Measurements from ENCODE around the gene SRGAP3.

SRGAP3 gene

GRCh38 chr3:9255976-9256375 is 6.5 kb upstream of the SRGAP3 start:
- H3K4me3 ChIP-seq (ENCODE audit: low read depth in 1 of 5, low read length in 5 of 5): no peak overlapping the region
- H3K36me3 ChIP-seq (ENCODE audit: control insufficient read depth in 5 of 5, insufficient read depth in 5 of 5, low read length in 5 of 5): no peaks in the 10 kb centered on the region
- H3K27me3 ChIP-seq (ENCODE audit: control insufficient read depth in 5 of 5, insufficient read depth in 4 of 5, low read length in 5 of 5): peaks cover 0 to 2% (median 0%) of the 10 kb centered on the region in 5 donors
- no peak overlapping the region for H3K9ac ChIP-seq (ENCODE audit: low read length in 5 of 5)
- no peaks in the 10 kb centered on the region for H3K4me1 ChIP-seq (ENCODE audit: control insufficient read depth in 5 of 5, insufficient read depth in 5 of 5, low read length in 5 of 5)
- H3K9me3 ChIP-seq (ENCODE audit: control insufficient read depth in 5 of 5, low read length in 5 of 5): peaks cover 4 to 14% (median 4%) of the 10 kb centered on the region in 5 donors
- no peak overlapping the region for H3K27ac ChIP-seq (ENCODE audit: low read depth, low read length)

- H3K9ac ChIP-seq (ENCODE audit: low read length in 5 of 5): no peak overlapping the region
- no peaks in the 10 kb centered on the region for H3K36me3 ChIP-seq (ENCODE audit: control insufficient read depth in 5 of 5, insufficient read depth in 5 of 5, low read length in 5 of 5)
- H3K4me1 ChIP-seq (ENCODE audit: control insufficient read depth in 5 of 5, insufficient read depth in 5 of 5, low read length in 5 of 5): peaks cover 0 to 6% (median 5%) of the 10 kb centered on the region in 5 donors
- no peaks in the 10 kb centered on the region for H3K27me3 ChIP-seq (ENCODE audit: control insufficient read depth in 5 of 5, insufficient read depth in 4 of 5, low read length in 5 of 5)
- H3K9me3 ChIP-seq (ENCODE audit: control insufficient read depth in 5 of 5, low read length in 5 of 5): peaks cover 4 to 14% (median 4%) of the 10 kb centered on the region in 5 donors
- no peak overlapping the region for H3K4me3 ChIP-seq (ENCODE audit: low read depth in 1 of 5, low read length in 5 of 5)
- no peak overlapping the region for H3K27ac ChIP-seq (ENCODE audit: low read depth, low read length)
These were observed 5.3 kb upstream of the SRGAP3 start for GRCh38 chr3:9254764-9255163.

- no peak overlapping the region for H3K27ac ChIP-seq (ENCODE audit: low read depth, low read length)
- H3K4me3 ChIP-seq (ENCODE audit: low read depth in 1 of 5, low read length in 5 of 5): no peak overlapping the region
- no peaks in the 10 kb centered on the region for H3K36me3 ChIP-seq (ENCODE audit: control insufficient read depth in 5 of 5, insufficient read depth in 5 of 5, low read length in 5 of 5)
- H3K9ac ChIP-seq (ENCODE audit: low read length in 5 of 5): no peak overlapping the region
- peaks cover 0 to 20% (median 19%) of the 10 kb centered on the region in 5 donors for H3K4me1 ChIP-seq (ENCODE audit: control insufficient read depth in 5 of 5, insufficient read depth in 5 of 5, low read length in 5 of 5)
- H3K27me3 ChIP-seq (ENCODE audit: control insufficient read depth in 5 of 5, insufficient read depth in 4 of 5, low read length in 5 of 5): no peaks in the 10 kb centered on the region
- peaks cover 4 to 8% (median 4%) of the 10 kb centered on the region in 5 donors for H3K9me3 ChIP-seq (ENCODE audit: control insufficient read depth in 5 of 5, low read length in 5 of 5)
These were observed 3.9 kb upstream of the SRGAP3 start for GRCh38 chr3:9253327-9253726.

GRCh38 chr3:9251055-9251786 is 1.8 kb upstream of the SRGAP3 start:
- H3K4me1 ChIP-seq (ENCODE audit: control insufficient read depth in 5 of 5, insufficient read depth in 5 of 5, low read length in 5 of 5): peaks cover 0 to 30% (median 25%) of the 10 kb centered on the region in 5 donors
- no peak overlapping the region for H3K4me3 ChIP-seq (ENCODE audit: low read depth in 1 of 5, low read length in 5 of 5)
- peaks cover 0 to 8% (median 3%) of the 10 kb centered on the region in 5 donors for H3K27me3 ChIP-seq (ENCODE audit: control insufficient read depth in 5 of 5, insufficient read depth in 4 of 5, low read length in 5 of 5)
- H3K27ac ChIP-seq (ENCODE audit: low read depth, low read length): no peak overlapping the region
- no peaks in the 10 kb centered on the region for H3K36me3 ChIP-seq (ENCODE audit: control insufficient read depth in 5 of 5, insufficient read depth in 5 of 5, low read length in 5 of 5)
- H3K9me3 ChIP-seq (ENCODE audit: control insufficient read depth in 5 of 5, low read length in 5 of 5): no peaks in the 10 kb centered on the region
- no peak overlapping the region for H3K9ac ChIP-seq (ENCODE audit: low read length in 5 of 5)

GRCh38 chr3:9250236-9250635 is 790 bp upstream of the SRGAP3 start:
- H3K27ac ChIP-seq (ENCODE audit: low read depth, low read length): no peak overlapping the region
- peaks cover 0 to 8% (median 3%) of the 10 kb centered on the region in 5 donors for H3K27me3 ChIP-seq (ENCODE audit: control insufficient read depth in 5 of 5, insufficient read depth in 4 of 5, low read length in 5 of 5)
- H3K9ac ChIP-seq (ENCODE audit: low read length in 5 of 5): no peak overlapping the region
- no peaks in the 10 kb centered on the region for H3K36me3 ChIP-seq (ENCODE audit: control insufficient read depth in 5 of 5, insufficient read depth in 5 of 5, low read length in 5 of 5)
- H3K9me3 ChIP-seq (ENCODE audit: control insufficient read depth in 5 of 5, low read length in 5 of 5): no peaks in the 10 kb centered on the region
- peak overlapping the region in 2 of 5 donors; percentile 70 to 88 for H3K4me3 ChIP-seq (ENCODE audit: low read depth in 1 of 5, low read length in 5 of 5)
- H3K4me1 ChIP-seq (ENCODE audit: control insufficient read depth in 5 of 5, insufficient read depth in 5 of 5, low read length in 5 of 5): peaks cover 0 to 30% (median 25%) of the 10 kb centered on the region in 5 donors

- peaks cover 0 to 30% (median 25%) of the 10 kb centered on the region in 5 donors for H3K4me1 ChIP-seq (ENCODE audit: control insufficient read depth in 5 of 5, insufficient read depth in 5 of 5, low read length in 5 of 5)
- H3K27ac ChIP-seq (ENCODE audit: low read depth, low read length): no peak overlapping the region
- peak overlapping the region in 3 of 5 donors; percentile 13 to 75 (median 60) for H3K9ac ChIP-seq (ENCODE audit: low read length in 5 of 5)
- peak overlapping the region; percentile 70 to 88 (median 76) for H3K4me3 ChIP-seq (ENCODE audit: low read depth in 1 of 5, low read length in 5 of 5)
- H3K27me3 ChIP-seq (ENCODE audit: control insufficient read depth in 5 of 5, insufficient read depth in 4 of 5, low read length in 5 of 5): peaks cover 0 to 8% (median 3%) of the 10 kb centered on the region in 5 donors
- H3K9me3 ChIP-seq (ENCODE audit: control insufficient read depth in 5 of 5, low read length in 5 of 5): no peaks in the 10 kb centered on the region
- no peaks in the 10 kb centered on the region for H3K36me3 ChIP-seq (ENCODE audit: control insufficient read depth in 5 of 5, insufficient read depth in 5 of 5, low read length in 5 of 5)
These were observed 749 bp downstream of the SRGAP3 start for GRCh38 chr3:9248522-9249271.

- no peak overlapping the region for H3K27ac ChIP-seq (ENCODE audit: low read depth, low read length)
- H3K4me3 ChIP-seq (ENCODE audit: low read depth in 1 of 5, low read length in 5 of 5): peak overlapping the region in 4 of 5 donors; percentile 71 to 88 (median 77)
- peaks cover 0 to 30% (median 25%) of the 10 kb centered on the region in 5 donors for H3K4me1 ChIP-seq (ENCODE audit: control insufficient read depth in 5 of 5, insufficient read depth in 5 of 5, low read length in 5 of 5)
- no peaks in the 10 kb centered on the region for H3K9me3 ChIP-seq (ENCODE audit: control insufficient read depth in 5 of 5, low read length in 5 of 5)
- peaks cover 0 to 8% (median 3%) of the 10 kb centered on the region in 5 donors for H3K27me3 ChIP-seq (ENCODE audit: control insufficient read depth in 5 of 5, insufficient read depth in 4 of 5, low read length in 5 of 5)
- no peaks in the 10 kb centered on the region for H3K36me3 ChIP-seq (ENCODE audit: control insufficient read depth in 5 of 5, insufficient read depth in 5 of 5, low read length in 5 of 5)
- peak overlapping the region in 1 of 5 donors; percentile 13 for H3K9ac ChIP-seq (ENCODE audit: low read length in 5 of 5)
These were observed 1.4 kb downstream of the SRGAP3 start for GRCh38 chr3:9247941-9248521.

- H3K4me1 ChIP-seq (ENCODE audit: control insufficient read depth in 5 of 5, insufficient read depth in 5 of 5, low read length in 5 of 5): peaks cover 0 to 30% (median 25%) of the 10 kb centered on the region in 5 donors
- no peaks in the 10 kb centered on the region for H3K9me3 ChIP-seq (ENCODE audit: control insufficient read depth in 5 of 5, low read length in 5 of 5)
- H3K36me3 ChIP-seq (ENCODE audit: control insufficient read depth in 5 of 5, insufficient read depth in 5 of 5, low read length in 5 of 5): no peaks in the 10 kb centered on the region
- peaks cover 0 to 8% (median 3%) of the 10 kb centered on the region in 5 donors for H3K27me3 ChIP-seq (ENCODE audit: control insufficient read depth in 5 of 5, insufficient read depth in 4 of 5, low read length in 5 of 5)
- no peak overlapping the region for H3K9ac ChIP-seq (ENCODE audit: low read length in 5 of 5)
- no peak overlapping the region for H3K4me3 ChIP-seq (ENCODE audit: low read depth in 1 of 5, low read length in 5 of 5)
- H3K27ac ChIP-seq (ENCODE audit: low read depth, low read length): no peak overlapping the region
These were observed 2.0 kb downstream of the SRGAP3 start for GRCh38 chr3:9247361-9247940.

GRCh38 chr3:9246189-9246588 is 3.3 kb downstream of the SRGAP3 start:
- no peaks in the 10 kb centered on the region for H3K36me3 ChIP-seq (ENCODE audit: control insufficient read depth in 5 of 5, insufficient read depth in 5 of 5, low read length in 5 of 5)
- no peaks in the 10 kb centered on the region for H3K9me3 ChIP-seq (ENCODE audit: control insufficient read depth in 5 of 5, low read length in 5 of 5)
- H3K27ac ChIP-seq (ENCODE audit: low read depth, low read length): no peak overlapping the region
- peaks cover 0 to 30% (median 25%) of the 10 kb centered on the region in 5 donors for H3K4me1 ChIP-seq (ENCODE audit: control insufficient read depth in 5 of 5, insufficient read depth in 5 of 5, low read length in 5 of 5)
- no peak overlapping the region for H3K9ac ChIP-seq (ENCODE audit: low read length in 5 of 5)
- H3K27me3 ChIP-seq (ENCODE audit: control insufficient read depth in 5 of 5, insufficient read depth in 4 of 5, low read length in 5 of 5): peaks cover 0 to 8% (median 3%) of the 10 kb centered on the region in 5 donors
- no peak overlapping the region for H3K4me3 ChIP-seq (ENCODE audit: low read depth in 1 of 5, low read length in 5 of 5)
